Neuronal stem cell (in vitro differentiated cells): Measurements from ENCODE around the gene ADPGK.

Source experiments
- DNase-seq: peaks from one replicate; pipeline ENCODE4 v3.0.0-alpha.2; 2013; ENCODE audit warnings: low spot score
- H2AFZ ChIP-seq: one replicate; pipeline ENCODE4 v1.6.1; 2013; ENCODE audit warnings: mild to moderate bottlenecking, low read length, inconsistent platforms
- H2AK5ac ChIP-seq: 2 replicates; pipeline ENCODE4 v1.6.1; 2013; ENCODE audit warnings: low read depth, mild to moderate bottlenecking, inconsistent platforms, low read length, moderate library complexity, mixed read lengths
- H2BK120ac ChIP-seq: 2 replicates; pipeline ENCODE4 v1.6.1; 2013; ENCODE audit warnings: low read depth, mild to moderate bottlenecking, inconsistent platforms, low read length, moderate library complexity, mixed read lengths
- H2BK12ac ChIP-seq: one replicate; pipeline ENCODE4 v1.6.1; 2013; ENCODE audit warnings: low read length, inconsistent platforms
- H2BK15ac ChIP-seq: 2 replicates; pipeline ENCODE4 v1.6.1; 2013; ENCODE audit warnings: mild to moderate bottlenecking, low read length, inconsistent platforms, mixed read lengths
- H2BK5ac ChIP-seq: one replicate; pipeline ENCODE4 v1.6.1; 2013; ENCODE audit warnings: inconsistent platforms, mild to moderate bottlenecking, low read length, moderate library complexity
- H3K14ac ChIP-seq: one replicate; pipeline ENCODE4 v1.6.1; 2013; ENCODE audit warnings: low read length, inconsistent platforms
- H3K18ac ChIP-seq: 2 replicates; pipeline ENCODE4 v1.6.1; 2013; ENCODE audit warnings: low read length, inconsistent platforms
- H3K23ac ChIP-seq: 2 replicates; pipeline ENCODE4 v1.6.1; 2013; ENCODE audit warnings: low read depth, mild to moderate bottlenecking, mixed read lengths, low read length, inconsistent platforms; ENCODE audit not compliant: poor library complexity
- H3K27ac ChIP-seq: replicated peaks from 3 replicates; pipeline ENCODE4 v1.5.1; 2013; ENCODE audit warnings: low read length, inconsistent platforms
- H3K27me3 ChIP-seq, 3 experiments: 2 replicates each; pipeline ENCODE4 v1.6.1; 2013; ENCODE audit warnings: low read length in 3 of 3, mild to moderate bottlenecking in 2 of 3, inconsistent platforms in 1 of 3, low read depth in 1 of 3, mixed read lengths in 1 of 3, moderate library complexity in 1 of 3; ENCODE audit not compliant: control insufficient read depth in 3 of 3, insufficient read depth in 3 of 3
- H3K36me3 ChIP-seq, 2 donors: replicated peaks in 1 of 2; 2 replicates each; pipeline ENCODE4 v1.6.1; 2013; ENCODE audit warnings: low read length in 2 of 2; ENCODE audit not compliant: control insufficient read depth in 2 of 2, insufficient read depth in 2 of 2
- H3K4ac ChIP-seq: 2 replicates; pipeline ENCODE4 v1.6.1; 2013; ENCODE audit warnings: inconsistent platforms, mild to moderate bottlenecking, low read length, moderate library complexity
- H3K4me1 ChIP-seq, 2 donors: 1 replicate in 1 of 2; 2 replicates in 1 of 2; pipeline ENCODE4 v1.6.1; 2013; ENCODE audit warnings: low read length in 2 of 2, low read depth in 1 of 2; ENCODE audit not compliant: control insufficient read depth in 2 of 2, insufficient read depth in 1 of 2
- H3K4me2 ChIP-seq: one replicate; pipeline ENCODE4 v1.6.1; 2013; ENCODE audit warnings: mild to moderate bottlenecking, low read length, inconsistent platforms; ENCODE audit not compliant: insufficient read depth, poor library complexity, severe bottlenecking
- H3K4me3 ChIP-seq, 2 donors: 2 replicates each; pipeline ENCODE4 v1.5.1; 2013; ENCODE audit warnings: low read length in 2 of 2, mild to moderate bottlenecking in 2 of 2, inconsistent platforms in 1 of 2, moderate library complexity in 1 of 2
- H3K79me1 ChIP-seq: one replicate; pipeline ENCODE4 v1.6.1; 2013; ENCODE audit warnings: low read depth, mild to moderate bottlenecking, inconsistent platforms, low read length, moderate library complexity
- H3K9ac ChIP-seq: one replicate; pipeline ENCODE4 v1.6.1; 2013; ENCODE audit warnings: mild to moderate bottlenecking, low read depth, low read length, inconsistent platforms; ENCODE audit not compliant: poor library complexity
- H3K9me3 ChIP-seq, 2 donors: replicated peaks in 1 of 2; 2 replicates each; pipeline versions ENCODE3 to v1.6.1; 2013; ENCODE audit warnings: low read length in 2 of 2, mild to moderate bottlenecking in 2 of 2, inconsistent platforms in 1 of 2, low read depth in 1 of 2, mixed read lengths in 1 of 2, moderate library complexity in 1 of 2; ENCODE audit not compliant: control insufficient read depth in 2 of 2, insufficient read depth in 1 of 2
- H4K8ac ChIP-seq: one replicate; pipeline ENCODE4 v1.6.1; 2013; ENCODE audit warnings: low read depth, mild to moderate bottlenecking, inconsistent platforms, low read length, moderate library complexity
- H4K91ac ChIP-seq: one replicate; pipeline ENCODE4 v1.6.1; 2013; ENCODE audit warnings: low read length, low read depth, mild to moderate bottlenecking, inconsistent platforms; ENCODE audit not compliant: poor library complexity
- WGBS, 2 donors: extraction: QIAGEN DNeasy Blood & Tissue Kit; methylation state at CpG; one replicate each; pipeline ENCODE4 v1.1.7; 2013; ENCODE audit warnings: missing lambda C conversion rate in 2 of 2, mixed read lengths in 1 of 2; ENCODE audit not compliant: insufficient read length in 2 of 2, insufficient replicate concordance in 1 of 2; ENCODE audit errors: extremely low coverage in 2 of 2; 5-methylcytosine and 5-hydroxymethylcytosine counted together

The ADPGK gene

DNA sequence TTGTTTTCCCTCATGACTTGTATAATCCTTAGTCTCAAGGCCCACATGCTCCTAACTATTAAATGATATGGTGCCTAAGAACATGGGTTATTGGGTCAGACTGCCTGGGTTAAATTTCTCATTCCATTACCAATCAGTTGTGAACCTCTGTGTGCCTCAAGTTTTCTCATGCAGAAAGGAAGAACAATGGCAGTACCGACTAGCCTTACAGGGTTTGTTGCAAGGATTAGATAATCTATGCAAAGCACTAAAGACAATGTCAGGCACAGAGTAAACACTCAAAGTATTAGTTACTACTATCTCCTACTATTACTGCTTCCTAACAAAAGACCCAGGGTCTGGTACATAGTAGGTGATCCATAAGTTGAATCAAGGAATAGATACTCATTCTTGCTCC is 12.2 kb downstream of the ADPGK start:
- Histone ChIP-seq H2BK120ac (no peak overlapping the region), H3K36me3 (peaks cover 9 to 92% of the 10 kb centered on the region in 2 donors)

DNA sequence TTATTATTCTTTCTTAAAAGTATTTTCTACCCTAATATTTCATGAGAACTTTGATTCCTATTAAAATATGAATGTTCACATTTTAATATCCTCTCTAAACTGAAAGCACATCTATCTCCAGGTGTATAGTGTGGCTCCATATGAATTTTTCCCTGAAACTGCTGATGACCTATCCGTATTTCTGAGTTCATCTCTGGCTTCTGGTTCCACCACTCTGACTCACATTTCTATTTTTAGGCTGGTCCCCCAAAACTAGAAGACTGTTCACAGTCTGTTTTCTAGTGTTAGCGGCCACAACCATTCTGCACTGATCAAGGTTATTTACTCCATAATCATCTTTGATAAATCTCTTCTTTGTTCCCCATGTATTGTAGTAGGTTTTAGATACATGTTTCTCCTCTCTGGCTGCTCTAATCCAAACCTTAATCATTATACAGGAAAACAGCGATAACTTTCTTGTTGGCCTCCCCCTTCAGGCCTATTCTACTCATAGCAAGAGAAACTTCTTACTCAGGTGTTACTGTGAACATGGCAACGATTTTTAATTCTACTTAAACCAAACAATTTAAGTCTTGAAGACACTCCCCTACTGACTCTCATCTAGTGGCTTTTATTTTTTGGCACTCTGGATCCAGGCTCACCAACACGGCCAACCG is 12.8 kb downstream of the ADPGK start:
- H3K23ac ChIP-seq: no peak overlapping the region
- no peak overlapping the region for H4K8ac ChIP-seq
- no peak overlapping the region for H2BK120ac ChIP-seq
- H3K27me3 ChIP-seq: no peaks in the 10 kb centered on the region
- no peaks in the 10 kb centered on the region for H3K4me1 ChIP-seq
- no peak overlapping the region for H2BK5ac ChIP-seq
- no peak overlapping the region for H3K9ac ChIP-seq
- no peaks in the 10 kb centered on the region for H3K79me1 ChIP-seq
- no peak overlapping the region for H3K14ac ChIP-seq
- no peak overlapping the region for H3K4me3 ChIP-seq
- WGBS, 2 donors: no CpG with 5 or more reads among the region's 6 CpGs
- H4K91ac ChIP-seq: no peak overlapping the region
- H3K4me2 ChIP-seq: no peak overlapping the region
- DNase-seq: no peak
- no peak overlapping the region for H3K27ac ChIP-seq
- no peak overlapping the region for H2BK15ac ChIP-seq
- no peak overlapping the region for H2AK5ac ChIP-seq
- H3K18ac ChIP-seq: no peak overlapping the region
- no peak overlapping the region for H3K4ac ChIP-seq
- no peak overlapping the region for H2AFZ ChIP-seq
- H3K9me3 ChIP-seq: peaks cover 3 to 27% of the 10 kb centered on the region in 2 donors
- no peak overlapping the region for H2BK12ac ChIP-seq
- H3K36me3 ChIP-seq: peaks cover 9 to 95% of the 10 kb centered on the region in 2 donors

More for the DNA sequence above, 12.2 kb downstream of the ADPGK start:
- no CpG with 5 or more reads among the region's 1 CpG for WGBS, 2 donors
- Histone ChIP-seq H3K9ac (no peak overlapping the region), H4K8ac (no peak overlapping the region), H3K4me3 (no peak overlapping the region), H3K23ac (no peak overlapping the region), H2AFZ (no peak overlapping the region), H3K14ac (no peak overlapping the region), H3K4me2 (no peak overlapping the region), H2BK12ac (no peak overlapping the region), H3K18ac (no peak overlapping the region), H3K27ac (no peak overlapping the region), H3K9me3 (peaks cover 3 to 25% of the 10 kb centered on the region in 2 donors), H3K4me1 (no peaks in the 10 kb centered on the region), H3K79me1 (no peaks in the 10 kb centered on the region), H2BK15ac (no peak overlapping the region), H4K91ac (no peak overlapping the region), H2BK5ac (no peak overlapping the region), H3K4ac (no peak overlapping the region), H2AK5ac (no peak overlapping the region), H3K27me3 (no peaks in the 10 kb centered on the region)
- no peak for DNase-seq

DNA sequence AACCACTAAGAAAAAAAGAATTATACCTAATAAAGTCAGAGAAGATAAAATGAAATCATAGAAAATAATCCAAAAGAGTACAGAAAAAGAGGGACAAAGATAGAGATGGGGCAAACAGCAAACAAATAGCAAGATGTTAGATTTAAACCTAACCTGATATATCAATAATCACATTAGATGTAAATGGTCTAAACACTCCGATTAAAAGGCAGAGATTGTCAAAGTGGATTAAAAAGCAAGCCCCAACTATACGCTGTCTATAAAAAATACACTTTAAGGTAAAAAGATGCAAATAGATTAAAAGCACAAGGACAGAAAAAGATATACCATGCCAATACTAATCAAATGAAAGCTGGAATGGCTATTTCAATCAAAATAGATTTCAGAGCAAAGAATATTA is 16.8 kb downstream of the ADPGK start:
- no CpG with 5 or more reads among the region's 2 CpGs for WGBS, 2 donors
- H3K18ac ChIP-seq: no peak overlapping the region
- no peak overlapping the region for H2AK5ac ChIP-seq

DNA sequence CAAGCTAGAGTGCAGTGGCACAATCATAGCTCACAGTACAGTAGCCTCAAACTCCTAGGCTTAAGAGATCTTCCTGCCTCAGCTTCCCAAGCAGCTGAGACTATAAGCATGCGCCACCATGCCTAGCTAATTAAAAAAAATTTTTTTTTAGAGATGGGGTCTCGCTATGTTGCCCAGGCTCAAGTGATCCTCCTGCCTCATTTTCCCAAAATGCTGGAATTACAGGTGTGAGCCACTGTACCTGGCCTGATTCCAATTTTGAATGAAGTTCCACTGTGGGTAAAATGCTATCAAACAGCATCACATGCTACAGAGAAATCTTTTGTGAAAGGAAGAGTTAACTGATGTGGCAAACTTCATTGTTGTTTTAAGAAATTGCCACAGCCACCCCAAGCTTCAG is 17.5 kb downstream of the ADPGK start:
- Histone ChIP-seq H4K91ac (no peak overlapping the region), H3K23ac (no peak overlapping the region), H2BK5ac (no peak overlapping the region), H2AK5ac (no peak overlapping the region), H3K4me3 (no peak overlapping the region), H2BK120ac (no peak overlapping the region), H3K9ac (no peak overlapping the region), H2BK12ac (no peak overlapping the region), H4K8ac (no peak overlapping the region), H3K14ac (no peak overlapping the region), H3K4me2 (no peak overlapping the region), H3K79me1 (no peaks in the 10 kb centered on the region), H3K27me3 (no peaks in the 10 kb centered on the region), H3K9me3 (peaks cover 3 to 27% of the 10 kb centered on the region in 2 donors), H3K18ac (no peak overlapping the region), H3K4me1 (no peaks in the 10 kb centered on the region), H3K36me3 (peaks cover 12 to 76% of the 10 kb centered on the region in 2 donors), H3K27ac (no peak overlapping the region), H2AFZ (no peak overlapping the region), H2BK15ac (no peak overlapping the region), H3K4ac (no peak overlapping the region)
- no CpG with 5 or more reads among the region's 2 CpGs for WGBS, 2 donors
- no peak for DNase-seq

More for the DNA sequence above, 16.8 kb downstream of the ADPGK start:
- Histone ChIP-seq H3K27me3 (no peaks in the 10 kb centered on the region), H2BK120ac (no peak overlapping the region), H3K4me2 (no peak overlapping the region), H4K91ac (no peak overlapping the region), H2BK12ac (no peak overlapping the region), H3K23ac (no peak overlapping the region), H3K9me3 (peaks cover 3 to 27% of the 10 kb centered on the region in 2 donors), H3K79me1 (no peaks in the 10 kb centered on the region), H2BK15ac (no peak overlapping the region), H2BK5ac (no peak overlapping the region), H2AFZ (no peak overlapping the region), H3K4me1 (no peaks in the 10 kb centered on the region), H3K4ac (no peak overlapping the region), H3K36me3 (peaks cover 10 to 82% of the 10 kb centered on the region in 2 donors), H3K14ac (no peak overlapping the region), H4K8ac (no peak overlapping the region), H3K9ac (no peak overlapping the region), H3K4me3 (no peak overlapping the region), H3K27ac (no peak overlapping the region)
- no peak for DNase-seq
